Measurements from ENCODE around the gene L3MBTL4. TPM values are rescaled to one million over a fixed set of nuclear protein-coding genes. Genes with fewer than 3 reads are reported as not detected.

The L3MBTL4 gene
- total RNA-seq, 1 experiment from 2014 or later: not detected

DNA sequence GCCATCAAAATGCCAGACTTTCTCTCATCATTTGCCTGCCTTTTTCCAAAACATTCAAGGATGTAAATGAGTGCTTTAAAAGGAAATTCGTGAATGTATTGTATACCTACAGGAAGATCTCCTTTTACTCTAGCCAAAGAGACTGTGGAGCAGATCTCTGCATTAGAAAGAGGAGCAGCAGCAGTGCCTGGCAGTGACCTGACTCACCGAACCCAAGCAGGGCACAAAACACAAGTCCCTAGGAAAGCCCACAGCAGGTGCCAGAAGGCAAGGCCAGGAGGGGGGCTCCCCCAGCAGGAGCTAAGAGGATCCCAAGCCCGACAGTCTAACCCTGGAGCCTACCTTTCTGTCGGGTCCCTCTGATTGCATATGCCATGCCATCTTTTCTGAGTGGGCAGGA lies 47.9 kb downstream of the L3MBTL4 start:
- ATAC-seq: no peak
- Histone ChIP-seq H3K4me3 (replicated peaks in 1 of 2; ENCODE audit: low read depth in 1 of 2, low read length in 2 of 2) (no peak overlapping the region), H3K4me2 (ENCODE audit: low read length) (no peak overlapping the region), H3K27ac (ENCODE audit: low read depth, low read length) (no peak overlapping the region), H3K4me1 (ENCODE audit: control insufficient read depth in 1 of 2, insufficient read depth in 2 of 2, low read length in 2 of 2) (no peaks in the 10 kb centered on the region), H3K79me2 (ENCODE audit: insufficient read depth, low read length) (no peaks in the 10 kb centered on the region), H3K27me3 (ENCODE audit: insufficient read depth, low read length) (no peaks in the 10 kb centered on the region), H3K9me2 (ENCODE audit: insufficient read depth) (no peaks in the 10 kb centered on the region), H3K9ac (ENCODE audit: low read length) (no peak overlapping the region), H3K9me3 (ENCODE audit: control insufficient read depth in 1 of 2, insufficient read depth in 1 of 2, low read depth in 1 of 2, low read length in 2 of 2) (peaks cover 8 to 17% of the 10 kb centered on the region in 2 experiments; a peak in 3 of 4 replicates), H3K36me3 (ENCODE audit: control insufficient read depth in 1 of 2, insufficient read depth in 2 of 2, low read length in 2 of 2) (no peaks in the 10 kb centered on the region), H2AFZ (ENCODE audit: low read depth, low read length, poor library complexity, severe bottlenecking) (no peak overlapping the region), H4K20me1 (ENCODE audit: insufficient read depth) (no peaks in the 10 kb centered on the region)
- intact Hi-C loops (cut with micrococcal nuclease): no loop called here
- ChIA-PET CTCF (no interaction called here), RAD21 (ENCODE audit: low non-redundant PET in 1 of 2, low total read pairs in 2 of 2, uncharacterized antibody in 2 of 2, unreplicated experiment in 2 of 2) (no interaction called here), POLR2A (no interaction called here)
- no TSS peak for BruUV-seq (replicated peaks)
- TF ChIP-seq CBX3 (IDR thresholded peaks at IDR 0.05; ENCODE audit: low read depth) (no peak), ZFX (IDR thresholded peaks at IDR 0.05) (no peak), POLR2A (IDR thresholded peaks at IDR 0.05; ENCODE audit: borderline replicate concordance, extremely low read depth, insufficient read depth, insufficient read length) (no peak), ZNF274 (IDR thresholded peaks at IDR 0.05; ENCODE audit: low read depth, low read length) (no peak), TCF7L2 (IDR thresholded peaks at IDR 0.05; ENCODE audit: borderline replicate concordance, extremely low read depth, insufficient read depth, insufficient read length) (no peak), FOSL1 (IDR thresholded peaks at IDR 0.05; ENCODE audit: low read depth) (no peak), CEBPB (IDR thresholded peaks at IDR 0.05; ENCODE audit: low read depth) (no peak), JUND (IDR thresholded peaks at IDR 0.05) (no peak), SIN3A (IDR thresholded peaks at IDR 0.05; ENCODE audit: low read depth) (no peak)
- TF ChIP-seq, protein P1, sequence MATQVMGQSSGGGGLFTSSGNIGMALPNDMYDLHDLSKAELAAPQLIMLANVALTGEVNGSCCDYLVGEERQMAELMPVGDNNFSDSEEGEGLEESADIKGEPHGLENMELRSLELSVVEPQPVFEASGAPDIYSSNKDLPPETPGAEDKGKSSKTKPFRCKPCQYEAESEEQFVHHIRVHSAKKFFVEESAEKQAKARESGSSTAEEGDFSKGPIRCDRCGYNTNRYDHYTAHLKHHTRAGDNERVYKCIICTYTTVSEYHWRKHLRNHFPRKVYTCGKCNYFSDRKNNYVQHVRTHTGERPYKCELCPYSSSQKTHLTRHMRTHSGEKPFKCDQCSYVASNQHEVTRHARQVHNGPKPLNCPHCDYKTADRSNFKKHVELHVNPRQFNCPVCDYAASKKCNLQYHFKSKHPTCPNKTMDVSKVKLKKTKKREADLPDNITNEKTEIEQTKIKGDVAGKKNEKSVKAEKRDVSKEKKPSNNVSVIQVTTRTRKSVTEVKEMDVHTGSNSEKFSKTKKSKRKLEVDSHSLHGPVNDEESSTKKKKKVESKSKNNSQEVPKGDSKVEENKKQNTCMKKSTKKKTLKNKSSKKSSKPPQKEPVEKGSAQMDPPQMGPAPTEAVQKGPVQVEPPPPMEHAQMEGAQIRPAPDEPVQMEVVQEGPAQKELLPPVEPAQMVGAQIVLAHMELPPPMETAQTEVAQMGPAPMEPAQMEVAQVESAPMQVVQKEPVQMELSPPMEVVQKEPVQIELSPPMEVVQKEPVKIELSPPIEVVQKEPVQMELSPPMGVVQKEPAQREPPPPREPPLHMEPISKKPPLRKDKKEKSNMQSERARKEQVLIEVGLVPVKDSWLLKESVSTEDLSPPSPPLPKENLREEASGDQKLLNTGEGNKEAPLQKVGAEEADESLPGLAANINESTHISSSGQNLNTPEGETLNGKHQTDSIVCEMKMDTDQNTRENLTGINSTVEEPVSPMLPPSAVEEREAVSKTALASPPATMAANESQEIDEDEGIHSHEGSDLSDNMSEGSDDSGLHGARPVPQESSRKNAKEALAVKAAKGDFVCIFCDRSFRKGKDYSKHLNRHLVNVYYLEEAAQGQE (IDR thresholded peaks at IDR 0.05; ENCODE audit: low read depth): no peak
- TF ChIP-seq, protein P2, sequence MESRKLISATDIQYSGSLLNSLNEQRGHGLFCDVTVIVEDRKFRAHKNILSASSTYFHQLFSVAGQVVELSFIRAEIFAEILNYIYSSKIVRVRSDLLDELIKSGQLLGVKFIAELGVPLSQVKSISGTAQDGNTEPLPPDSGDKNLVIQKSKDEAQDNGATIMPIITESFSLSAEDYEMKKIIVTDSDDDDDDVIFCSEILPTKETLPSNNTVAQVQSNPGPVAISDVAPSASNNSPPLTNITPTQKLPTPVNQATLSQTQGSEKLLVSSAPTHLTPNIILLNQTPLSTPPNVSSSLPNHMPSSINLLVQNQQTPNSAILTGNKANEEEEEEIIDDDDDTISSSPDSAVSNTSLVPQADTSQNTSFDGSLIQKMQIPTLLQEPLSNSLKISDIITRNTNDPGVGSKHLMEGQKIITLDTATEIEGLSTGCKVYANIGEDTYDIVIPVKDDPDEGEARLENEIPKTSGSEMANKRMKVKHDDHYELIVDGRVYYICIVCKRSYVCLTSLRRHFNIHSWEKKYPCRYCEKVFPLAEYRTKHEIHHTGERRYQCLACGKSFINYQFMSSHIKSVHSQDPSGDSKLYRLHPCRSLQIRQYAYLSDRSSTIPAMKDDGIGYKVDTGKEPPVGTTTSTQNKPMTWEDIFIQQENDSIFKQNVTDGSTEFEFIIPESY (IDR thresholded peaks at IDR 0.05; ENCODE audit: extremely low read depth, insufficient replicate concordance, low read length): no peak
- TF ChIP-seq, protein P3, sequence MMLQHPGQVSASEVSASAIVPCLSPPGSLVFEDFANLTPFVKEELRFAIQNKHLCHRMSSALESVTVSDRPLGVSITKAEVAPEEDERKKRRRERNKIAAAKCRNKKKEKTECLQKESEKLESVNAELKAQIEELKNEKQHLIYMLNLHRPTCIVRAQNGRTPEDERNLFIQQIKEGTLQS (IDR thresholded peaks at IDR 0.05): no peak
- no peak for DNase-seq (ENCODE audit: low read depth, low spot score)
